Smooth muscle cell (in vitro differentiated cells): Measurements from ENCODE around the gene ZBTB45. TPM values are rescaled to one million over a fixed set of nuclear protein-coding genes. Genes with fewer than 3 reads are reported as not detected.

Experiments
- DNase-seq: peaks from one replicate; lab custom pipeline; 2025; ENCODE audit not compliant: unreplicated experiment; lab: John Stamatoyannopoulos, UW
- H2AFZ ChIP-seq: fragments of 200-600 bp; sonication (generic); 2 replicates; pipeline ENCODE4 v1.6.0; 2016; ENCODE audit warnings: antibody characterized with exemption, low read depth, mild to moderate bottlenecking
- H3F3A ChIP-seq: fragments of 200-600 bp; sonication (generic); 2 replicates; pipeline ENCODE4 v1.6.0; 2017; ENCODE audit warnings: antibody characterized with exemption, low read depth
- H3K27ac ChIP-seq: fragments of 200-600 bp; sonication (generic); 2 replicates; pipeline ENCODE4 v1.5.1; 2016; ENCODE audit warnings: low read depth, mild to moderate bottlenecking
- H3K27me3 ChIP-seq: fragments of 200-600 bp; sonication (generic); 2 replicates; pipeline ENCODE4 v1.6.1; 2016; ENCODE audit warnings: low read depth, mild to moderate bottlenecking
- H3K36me3 ChIP-seq: fragments of 200-600 bp; sonication (generic); 2 replicates; pipeline ENCODE4 v1.5.1; 2016; ENCODE audit warnings: low read depth
- H3K4me1 ChIP-seq: fragments of 200-600 bp; sonication (generic); 2 replicates; pipeline ENCODE4 v1.5.1; 2016; ENCODE audit warnings: low read depth
- H3K4me2 ChIP-seq: fragments of 200-600 bp; sonication (generic); 2 replicates; pipeline ENCODE4 v1.6.0; 2016; ENCODE audit warnings: mild to moderate bottlenecking
- H3K4me3 ChIP-seq: fragments of 200-600 bp; sonication (generic); 2 replicates; pipeline ENCODE4 v1.5.1; 2016; ENCODE audit warnings: mild to moderate bottlenecking
- H3K79me2 ChIP-seq: fragments of 200-600 bp; sonication (generic); 2 replicates; pipeline ENCODE4 v1.6.0; 2016; ENCODE audit warnings: low read depth, mild to moderate bottlenecking
- H3K9ac ChIP-seq: fragments of 200-600 bp; sonication (generic); 2 replicates; pipeline ENCODE4 v1.6.0; 2016; ENCODE audit warnings: low read depth
- H3K9me3 ChIP-seq: fragments of 200-600 bp; sonication (generic); replicated peaks from 2 replicates; pipeline ENCODE4 v1.5.1; 2016; ENCODE audit warnings: low read depth
- H4K20me1 ChIP-seq: fragments of 200-600 bp; sonication (generic); 2 replicates; pipeline ENCODE4 v1.6.0; 2016; ENCODE audit warnings: low read depth
- WGBS: methylation state at CpG from one replicate; pipeline ENCODE4 v1.1.7; 2016; ENCODE audit warnings: low lambda C conversion rate; 5-methylcytosine and 5-hydroxymethylcytosine counted together
- polyA plus RNA-seq: library from polyadenylated mRNA; unstranded; fragments of >200 nt; fragmentation: Nextera tagmentation; extraction: Ambion mirVana; gene quantifications from 2 replicates; pipeline ENCODE4 v1.2.1, GENCODE V29; 2016
- total RNA-seq: library from RNA; depleted of rRNA; stranded (reverse); fragments of >200 nt; gene quantifications from 2 replicates; pipeline ENCODE4 v1.2.3, GENCODE V29; 2014
- TF ChIP-seq, protein P1 (sequence below): fragments of 200-600 bp; sonication (generic); IDR thresholded peaks from 2 replicates; pipeline ENCODE4 v1.5.1; 2017; ENCODE audit warnings: borderline replicate concordance, mild to moderate bottlenecking, antibody characterized with exemption; ENCODE audit not compliant: insufficient read depth, poor library complexity, severe bottlenecking

Gene ZBTB45
- total and polyA plus RNA-seq, 2 experiments from 2014 or later, result 8.7 to 23.7 TPM

DNA sequence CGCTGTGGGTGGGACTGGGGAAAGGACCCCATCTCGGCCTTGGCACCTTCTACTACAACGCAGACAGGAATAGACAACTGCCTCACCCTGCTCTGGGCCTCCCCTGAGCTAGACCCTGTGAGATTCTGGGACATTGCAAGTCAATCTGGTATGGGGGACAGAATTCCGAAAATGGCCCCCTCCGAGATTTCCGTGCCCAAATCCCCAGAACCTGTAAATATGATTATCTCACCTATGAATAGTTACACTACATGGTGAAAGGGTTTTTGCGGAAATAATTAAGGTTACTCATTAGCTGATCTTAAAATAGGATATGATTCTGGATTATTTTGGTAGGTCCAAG, 618 bp upstream of the ZBTB45 start:
- peak overlapping the region; percentile 85 for H3K9ac ChIP-seq
- H3F3A ChIP-seq, result no peaks in the 10 kb centered on the region
- H3K79me2 ChIP-seq, result peaks cover 36% of the 10 kb centered on the region
- H3K27ac ChIP-seq, result peak overlapping the region; percentile 82
- TF ChIP-seq, protein P1, sequence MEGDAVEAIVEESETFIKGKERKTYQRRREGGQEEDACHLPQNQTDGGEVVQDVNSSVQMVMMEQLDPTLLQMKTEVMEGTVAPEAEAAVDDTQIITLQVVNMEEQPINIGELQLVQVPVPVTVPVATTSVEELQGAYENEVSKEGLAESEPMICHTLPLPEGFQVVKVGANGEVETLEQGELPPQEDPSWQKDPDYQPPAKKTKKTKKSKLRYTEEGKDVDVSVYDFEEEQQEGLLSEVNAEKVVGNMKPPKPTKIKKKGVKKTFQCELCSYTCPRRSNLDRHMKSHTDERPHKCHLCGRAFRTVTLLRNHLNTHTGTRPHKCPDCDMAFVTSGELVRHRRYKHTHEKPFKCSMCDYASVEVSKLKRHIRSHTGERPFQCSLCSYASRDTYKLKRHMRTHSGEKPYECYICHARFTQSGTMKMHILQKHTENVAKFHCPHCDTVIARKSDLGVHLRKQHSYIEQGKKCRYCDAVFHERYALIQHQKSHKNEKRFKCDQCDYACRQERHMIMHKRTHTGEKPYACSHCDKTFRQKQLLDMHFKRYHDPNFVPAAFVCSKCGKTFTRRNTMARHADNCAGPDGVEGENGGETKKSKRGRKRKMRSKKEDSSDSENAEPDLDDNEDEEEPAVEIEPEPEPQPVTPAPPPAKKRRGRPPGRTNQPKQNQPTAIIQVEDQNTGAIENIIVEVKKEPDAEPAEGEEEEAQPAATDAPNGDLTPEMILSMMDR, result no peak
- peak overlapping the region; percentile 65 for H3K4me3 ChIP-seq
- no peak for DNase-seq
- 25% methylated on average over 7 of the region's 7 CpGs for WGBS
- H3K27me3 ChIP-seq, result no peaks in the 10 kb centered on the region
- H4K20me1 ChIP-seq, result peaks cover 4% of the 10 kb centered on the region
- H2AFZ ChIP-seq, result peak overlapping the region; percentile 52
- H3K4me1 ChIP-seq, result peaks cover 10% of the 10 kb centered on the region
- H3K36me3 ChIP-seq, result no peaks in the 10 kb centered on the region
- peak overlapping the region; percentile 90 for H3K4me2 ChIP-seq
- no peaks in the 10 kb centered on the region for H3K9me3 ChIP-seq

DNA sequence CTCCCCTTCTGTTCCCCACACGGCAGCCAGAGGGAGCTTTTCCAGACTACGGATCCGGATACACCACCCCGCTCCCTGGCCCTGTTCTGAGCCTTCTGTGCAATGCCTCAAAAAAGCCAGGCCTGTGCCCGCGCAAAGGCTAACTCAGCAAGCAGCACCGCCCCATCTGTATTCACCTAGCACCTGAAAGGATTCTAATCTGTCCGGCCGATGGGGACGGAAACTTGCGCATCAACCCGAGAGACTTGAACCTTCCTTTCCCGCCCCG, 589 bp downstream of the ZBTB45 start:
- no peaks in the 10 kb centered on the region for H3K36me3 ChIP-seq
- H2AFZ ChIP-seq, result peak overlapping the region; percentile 64
- H3K4me2 ChIP-seq, result peak overlapping the region; percentile 90
- peak; percentile 52 for DNase-seq
- WGBS, result under 1% methylated on average over 14 of the region's 14 CpGs
- peaks cover 4% of the 10 kb centered on the region for H4K20me1 ChIP-seq
- no peaks in the 10 kb centered on the region for H3F3A ChIP-seq
- H3K9ac ChIP-seq, result peak overlapping the region; percentile 85
- TF ChIP-seq, protein P1, result peak; percentile 54
- no peaks in the 10 kb centered on the region for H3K9me3 ChIP-seq
- peaks cover 10% of the 10 kb centered on the region for H3K4me1 ChIP-seq
- peak overlapping the region; percentile 82 for H3K27ac ChIP-seq
- no peaks in the 10 kb centered on the region for H3K27me3 ChIP-seq
- peak overlapping the region; percentile 65 for H3K4me3 ChIP-seq
- peaks cover 46% of the 10 kb centered on the region for H3K79me2 ChIP-seq

DNA sequence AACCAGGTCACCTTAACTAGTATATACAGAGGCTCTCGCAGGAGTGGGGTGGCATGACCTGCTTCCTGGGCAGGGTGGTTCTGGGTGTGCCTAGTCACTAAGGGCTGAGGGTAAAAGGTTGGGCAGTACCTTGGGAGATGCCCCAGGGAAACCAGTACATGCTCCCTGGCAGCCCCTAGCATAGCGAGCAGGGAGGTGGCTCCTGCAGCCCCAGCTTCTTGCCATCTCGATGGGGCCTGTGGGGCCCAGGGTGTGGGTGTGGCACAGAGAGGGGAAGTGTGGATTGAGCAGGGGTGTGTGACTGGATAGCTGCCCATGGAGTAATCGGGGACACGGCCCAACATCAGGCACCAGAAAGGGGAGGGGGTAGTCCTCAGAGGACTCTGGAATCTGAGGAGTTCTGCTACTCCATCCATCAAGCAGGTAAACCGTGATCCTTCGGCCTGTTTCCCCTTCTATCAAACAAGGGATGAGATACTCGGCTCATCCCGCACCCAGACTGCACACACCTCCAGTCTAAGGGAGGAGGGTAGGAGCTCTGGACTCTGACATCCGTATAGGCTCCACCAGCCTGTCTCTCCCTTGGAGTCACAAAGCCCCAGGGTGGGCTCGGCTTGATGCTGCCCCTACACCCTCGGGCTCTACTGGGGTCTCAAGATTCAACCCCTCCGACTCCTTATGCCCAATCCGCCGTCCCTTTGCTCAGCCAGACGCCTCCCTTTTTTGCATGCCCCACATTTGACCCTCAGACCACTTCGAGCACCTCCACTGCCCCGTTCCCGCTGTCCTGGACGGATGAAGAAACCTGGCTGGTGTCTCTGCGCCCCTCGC, 1.1 kb downstream of the ZBTB45 start:
- Histone ChIP-seq H3K79me2 (peaks cover 46% of the 10 kb centered on the region), H4K20me1 (peaks cover 4% of the 10 kb centered on the region), H3K27me3 (no peaks in the 10 kb centered on the region), H3K4me2 (peak overlapping the region; percentile 90), H3K36me3 (no peaks in the 10 kb centered on the region), H3F3A (no peaks in the 10 kb centered on the region), H3K27ac (peak overlapping the region; percentile 82), H2AFZ (no peak overlapping the region), H3K4me3 (peak overlapping the region; percentile 65), H3K9ac (peak overlapping the region; percentile 85), H3K9me3 (no peaks in the 10 kb centered on the region), H3K4me1 (peaks cover 10% of the 10 kb centered on the region)
- WGBS, result 30% methylated on average over 22 of the region's 22 CpGs
- TF ChIP-seq, protein P1, result no peak
- DNase-seq, result no peak
